ENCODE results near the gene ALDH18A1.

GRCh38 chr10:95606922-95607321 lies 49.6 kb downstream of the ALDH18A1 start:
- TF ChIP-seq CTCF (IDR thresholded peaks at IDR 0.05; ENCODE audit: control extremely low read depth in 1 of 3, insufficient read depth in 1 of 3, low read depth in 1 of 3, low read length in 3 of 3) (no peak), EZH2 (IDR thresholded peaks at IDR 0.05; ENCODE audit: low read depth, low read length, severe bottlenecking) (no peak), RFX5 (IDR thresholded peaks at IDR 0.05; ENCODE audit: borderline replicate concordance, low read depth, low read length) (no peak), CREB1 (IDR thresholded peaks at IDR 0.05) (no peak), ZNF274 (IDR thresholded peaks at IDR 0.05; ENCODE audit: borderline replicate concordance, extremely low read depth, low read length) (no peak), JUND (IDR thresholded peaks at IDR 0.05; ENCODE audit: low read length) (no peak)

All from H1 (cell line).